NCI-H748 treated with DMSO at 0.1 percent for 48 hours (cell line): ENCODE data around the gene FAM53B.
"Not testable (repeated sequence)": the region's sequence is repeated elsewhere in the genome, so short reads cannot be mapped to it uniquely, and the experiment has no call there.

ENCODE experiments used
- DNase-seq: peaks from one replicate; lab custom pipeline; 2025; lab: John Stamatoyannopoulos, UW

The FAM53B gene

DNA sequence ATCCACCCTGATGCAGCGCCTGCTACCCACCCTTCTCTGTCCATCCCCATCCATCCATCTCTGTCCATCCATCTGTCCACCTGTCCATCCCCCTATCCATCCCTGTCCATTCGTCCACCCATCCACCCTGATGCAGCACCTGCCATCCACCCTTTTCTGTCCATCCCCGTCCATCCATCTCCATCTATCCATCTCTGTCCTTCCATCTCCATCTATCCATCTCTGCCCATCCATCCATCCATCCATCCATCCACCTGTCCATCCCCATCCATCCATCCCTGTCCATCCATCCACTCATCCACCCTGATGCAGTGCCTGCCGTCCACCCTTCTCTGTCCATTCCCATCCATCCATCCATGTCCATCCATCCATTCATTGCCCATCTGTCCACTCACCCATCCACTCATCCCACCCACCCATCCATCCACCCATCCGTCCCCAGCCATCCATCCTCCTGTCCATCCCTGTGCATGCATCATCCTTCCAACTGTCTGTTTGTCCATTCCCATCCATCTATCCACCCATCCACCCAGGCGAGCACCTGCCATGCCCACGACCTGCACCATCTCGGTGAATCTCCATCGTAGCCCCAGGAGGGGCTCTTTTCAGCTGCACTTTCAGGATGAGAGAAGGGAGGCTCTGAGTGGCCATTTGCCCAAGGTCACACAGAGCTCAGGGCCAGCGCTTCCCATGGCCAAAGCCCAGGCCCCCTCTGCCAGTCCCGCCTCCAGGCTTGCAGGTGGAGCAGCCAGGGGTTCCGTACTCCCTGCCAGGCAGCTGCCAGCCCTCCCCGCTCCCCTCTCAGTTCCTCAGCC is 145.2 kb downstream of the FAM53B start:
- DNase-seq = no peak

DNA sequence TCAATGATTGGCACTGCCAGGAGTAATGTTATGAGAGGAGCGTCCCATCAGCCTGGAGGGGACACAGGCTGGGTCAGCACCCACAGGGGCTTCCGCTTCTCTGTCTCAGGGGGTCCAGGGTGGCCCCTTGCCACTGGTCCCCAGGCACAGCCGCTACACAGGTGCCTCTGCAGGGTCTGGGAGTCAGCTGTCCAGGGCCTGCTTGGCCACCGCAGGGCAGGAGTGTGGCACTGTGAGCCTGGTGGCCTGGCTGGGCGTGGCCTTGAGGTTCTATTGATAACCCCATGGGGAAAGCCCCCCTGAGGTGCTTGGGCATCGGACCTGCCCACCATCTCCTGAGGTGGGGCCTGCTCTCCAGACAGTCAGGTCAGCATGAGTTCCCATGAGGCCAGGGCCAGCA is 146.0 kb downstream of the FAM53B start:
- no peak for DNase-seq

DNA sequence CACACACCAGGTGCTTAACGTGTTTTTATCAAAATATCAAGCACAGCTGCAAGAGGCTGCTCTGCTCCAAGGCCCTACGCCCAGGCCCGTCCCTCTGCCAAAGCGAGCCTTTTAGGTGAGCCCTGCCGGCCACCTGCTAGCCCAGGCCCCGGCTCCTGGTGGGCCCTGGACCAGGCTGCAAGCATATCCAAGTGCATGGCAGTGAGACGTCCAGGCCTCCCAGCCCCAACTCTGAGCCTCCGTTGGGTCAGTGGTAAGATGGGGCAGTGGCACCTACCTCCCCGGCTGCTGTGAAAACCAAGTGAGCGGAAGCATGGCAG is 146.4 kb downstream of the FAM53B start:
- DNase-seq = no peak

DNA sequence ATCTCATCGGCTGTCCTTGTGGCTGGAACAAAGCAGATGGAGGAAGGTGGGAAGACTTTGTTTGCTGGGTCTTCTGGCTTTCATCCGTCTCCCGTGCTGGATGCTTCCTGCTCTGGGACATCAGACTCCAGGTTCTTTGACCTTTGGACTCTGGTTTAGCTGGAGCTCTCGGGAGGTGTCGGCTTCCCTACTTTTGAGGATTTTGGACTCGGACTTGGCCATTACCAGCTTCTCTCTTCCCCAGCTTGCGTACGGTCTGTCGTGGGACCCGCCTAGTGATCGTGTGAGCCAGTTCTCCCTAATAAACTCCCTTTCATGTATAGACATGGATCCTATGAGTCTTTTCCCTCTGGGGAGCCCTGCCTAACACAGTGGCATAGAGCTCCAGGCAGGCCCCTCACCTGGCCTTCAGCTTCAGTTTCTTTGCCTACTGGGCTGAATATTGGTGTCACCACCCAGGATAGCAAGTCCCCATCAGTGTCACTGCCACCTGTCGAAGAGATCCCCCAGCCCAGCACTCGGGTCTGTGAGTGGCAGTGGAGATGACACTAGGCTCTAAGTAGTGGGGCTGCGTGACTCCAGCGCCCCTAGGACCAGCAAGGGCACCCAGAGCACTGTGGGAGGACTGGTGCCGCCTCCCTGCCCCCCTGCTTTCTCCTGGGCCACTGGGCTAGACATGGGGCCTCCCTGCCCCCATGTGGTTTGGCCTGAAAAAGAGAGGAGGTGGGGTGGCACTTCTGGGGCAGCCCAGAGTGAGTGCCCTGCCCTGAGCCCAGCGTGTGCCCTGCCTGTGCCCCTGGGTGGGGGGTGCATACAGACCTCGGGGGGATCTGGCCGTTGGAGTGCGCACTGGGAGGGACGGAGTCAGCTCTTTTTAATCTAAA is 147.0 kb downstream of the FAM53B start:
- no peak for DNase-seq

DNA sequence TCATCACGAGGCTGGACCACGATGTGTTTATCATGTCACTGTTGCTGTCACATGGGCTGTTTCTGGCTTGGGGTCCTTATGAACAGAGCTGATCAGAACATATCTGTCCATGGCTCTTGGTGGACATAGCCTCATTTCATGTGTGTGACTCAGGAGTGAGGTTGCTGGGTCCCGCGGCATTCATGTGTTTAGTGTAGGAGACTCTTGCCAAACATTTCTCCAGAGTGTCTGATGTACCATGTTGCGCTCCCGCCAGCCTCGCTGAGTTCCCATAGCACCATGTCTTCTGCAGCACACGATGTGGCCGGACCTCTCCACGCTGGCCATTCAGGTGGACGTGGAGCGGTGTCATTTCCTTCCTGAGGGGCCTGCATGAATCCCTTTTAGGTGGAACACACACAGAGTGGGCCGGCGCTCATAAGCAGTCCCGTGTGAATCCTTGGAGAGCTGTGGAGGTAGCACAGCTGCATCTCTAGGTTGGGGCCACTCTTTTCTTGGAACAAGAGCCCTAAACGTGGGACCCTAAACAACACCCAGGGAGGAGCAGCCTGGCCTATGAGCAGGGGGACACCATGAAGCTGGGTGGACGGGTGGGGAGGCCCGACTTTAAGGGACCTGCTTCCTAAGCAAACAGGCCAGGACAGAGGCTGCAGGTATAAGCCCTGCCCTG is 147.9 kb downstream of the FAM53B start:
- DNase-seq = no peak

DNA sequence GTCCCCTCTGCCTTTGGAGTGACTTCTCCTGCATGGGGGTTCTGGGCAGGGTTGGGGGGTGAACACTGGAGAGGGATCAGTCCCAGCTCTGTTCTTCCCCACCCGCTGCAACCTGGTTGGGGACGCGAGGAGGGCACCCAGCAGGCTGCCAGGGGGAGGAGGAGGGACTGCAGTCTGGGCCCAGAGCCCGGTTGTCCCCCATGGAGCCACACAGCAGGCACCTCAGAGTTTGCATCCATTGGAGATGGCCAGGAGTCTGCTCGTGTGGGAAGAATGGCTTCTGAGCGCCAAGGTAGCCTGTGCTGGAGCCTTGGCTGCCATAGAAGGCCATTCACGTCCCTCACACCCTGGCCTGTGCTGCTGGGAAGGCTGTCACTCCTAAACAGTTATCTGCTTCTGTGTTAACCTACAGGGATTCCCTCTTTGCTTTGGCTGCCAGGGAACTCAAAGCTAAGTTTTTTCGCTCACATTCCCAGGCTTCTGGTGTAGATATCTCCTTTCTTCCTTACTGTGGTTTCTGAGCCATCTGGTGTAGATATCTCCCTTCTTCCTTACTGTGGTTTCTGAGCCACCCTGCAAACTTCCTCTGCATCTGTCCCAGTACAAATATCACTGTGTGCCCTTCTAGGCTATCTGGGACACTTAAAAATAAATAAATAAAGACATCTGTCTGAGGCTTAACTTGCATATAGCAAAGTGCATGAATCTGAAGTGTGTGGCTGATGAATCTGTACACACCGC is 148.9 kb downstream of the FAM53B start:
- DNase-seq = no peak

DNA sequence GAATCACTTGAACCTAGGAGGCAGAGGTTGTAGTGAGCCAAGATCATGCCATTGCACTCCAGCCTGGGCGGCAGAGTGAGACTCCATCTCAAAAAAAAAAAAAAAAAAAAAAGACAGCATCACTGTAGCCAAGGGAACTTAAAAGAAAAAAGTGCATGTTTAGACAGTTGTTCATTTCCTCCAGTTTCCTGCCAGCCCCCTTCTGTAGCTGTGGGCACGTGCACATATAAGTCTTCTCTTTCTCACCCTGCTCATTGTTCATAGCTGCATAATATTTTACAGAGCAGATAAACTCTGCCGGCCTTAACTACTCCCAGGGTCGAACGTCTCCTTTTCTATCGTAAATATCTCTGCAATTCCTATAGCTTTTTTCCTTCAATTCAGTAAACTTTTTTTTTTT is 149.9 kb downstream of the FAM53B start:
- no peak for DNase-seq

DNA sequence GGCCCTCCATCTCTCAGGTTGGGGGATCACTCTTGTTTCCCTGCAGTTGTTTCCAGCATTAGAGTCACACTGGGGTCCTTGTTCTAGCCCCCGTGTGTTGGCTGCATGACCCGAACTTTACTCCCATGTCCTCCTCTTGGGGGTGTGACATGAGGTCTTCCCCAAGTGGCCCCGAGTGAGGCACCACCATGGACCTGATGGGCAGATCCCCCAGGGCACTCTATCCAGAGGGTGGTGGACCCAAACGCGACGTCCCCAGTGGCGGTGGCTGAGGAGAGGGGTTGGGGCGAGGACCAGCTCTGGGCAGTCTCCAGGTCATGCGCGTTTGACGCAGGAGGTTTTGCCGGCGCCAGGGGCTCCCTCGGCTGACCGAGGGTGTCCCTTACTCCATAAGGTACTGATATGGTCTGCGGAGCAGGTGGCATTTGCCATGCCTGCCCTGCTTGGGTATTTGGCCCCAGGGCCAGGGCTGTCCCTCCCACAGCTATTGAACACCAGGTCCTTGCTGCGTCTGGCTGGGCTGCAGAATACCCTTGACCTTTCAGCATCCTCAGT is 150.7 kb downstream of the FAM53B start:
- no peak for DNase-seq

DNA sequence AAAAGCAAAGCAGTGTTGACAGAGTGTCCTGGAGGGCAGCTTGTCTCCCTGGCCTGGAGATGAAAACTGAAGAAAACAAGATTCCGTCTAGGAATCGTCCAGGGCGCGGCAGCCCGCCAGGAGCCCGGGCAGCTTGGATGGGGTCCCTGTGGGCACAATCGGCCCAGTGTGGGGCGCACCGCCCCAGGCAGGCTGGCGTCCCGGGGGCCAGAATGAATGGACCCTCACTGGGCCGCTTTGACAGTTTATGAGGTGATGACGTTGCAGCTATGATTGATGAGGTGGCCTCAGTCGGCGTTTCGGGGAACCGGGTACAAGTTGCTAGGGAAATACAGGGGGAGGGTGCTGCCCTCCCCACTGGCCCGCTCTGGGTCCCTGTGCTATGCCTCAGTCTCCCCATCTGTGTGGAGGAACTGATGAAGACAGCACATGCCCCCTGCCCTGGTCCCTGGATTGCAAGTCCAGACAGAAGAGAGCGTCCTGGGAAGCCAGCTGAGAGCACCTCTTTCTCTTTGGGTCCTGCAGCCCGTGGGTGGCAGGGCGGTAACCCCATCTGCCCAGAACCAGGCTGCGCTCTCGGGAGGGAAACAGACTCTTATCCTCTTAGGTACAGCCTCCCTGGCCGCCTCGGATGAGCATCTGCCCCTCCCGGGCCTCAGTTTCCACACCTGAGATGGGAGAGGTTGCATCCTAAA is 151.3 kb downstream of the FAM53B start:
- no peak for DNase-seq

DNA sequence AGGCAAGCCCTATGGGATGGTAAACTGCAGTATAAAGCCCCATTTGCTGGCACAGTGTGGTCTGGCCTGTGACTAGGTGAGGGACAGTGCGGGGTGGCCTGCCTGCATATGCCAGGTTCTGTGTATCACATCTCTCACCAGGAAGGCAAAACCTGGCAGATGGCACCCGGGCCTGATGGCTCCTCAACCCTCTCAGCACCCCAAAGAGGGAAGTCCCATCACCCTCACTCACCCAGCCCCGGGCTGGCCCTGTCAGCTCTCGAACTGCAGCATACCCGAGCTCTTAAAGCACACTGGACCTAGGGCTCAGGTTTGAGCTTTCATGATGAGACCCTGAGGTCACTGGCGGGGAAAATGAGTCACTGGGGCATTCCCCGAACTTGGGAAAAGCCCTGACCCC is 152.1 kb downstream of the FAM53B start:
- no peak for DNase-seq

DNA sequence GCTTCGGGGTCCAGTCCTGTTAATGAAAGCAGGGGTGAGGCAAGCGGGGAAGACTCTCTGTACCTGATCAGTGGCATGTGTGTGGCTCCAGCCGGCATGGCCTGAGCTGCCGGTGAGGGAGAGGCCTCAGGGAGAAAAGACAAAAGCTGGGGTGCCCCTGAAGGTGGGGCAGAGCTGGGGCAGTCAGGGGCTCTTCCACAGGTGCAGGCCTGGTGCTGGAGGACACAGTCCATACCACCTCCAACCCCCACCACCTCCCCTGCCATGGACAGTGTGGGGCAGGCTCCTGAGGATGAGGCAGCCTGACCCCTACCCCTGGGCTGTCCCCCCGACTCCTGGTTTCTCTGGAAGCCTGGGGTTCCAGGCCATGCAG is 153.1 kb downstream of the FAM53B start:
- no peak for DNase-seq

DNA sequence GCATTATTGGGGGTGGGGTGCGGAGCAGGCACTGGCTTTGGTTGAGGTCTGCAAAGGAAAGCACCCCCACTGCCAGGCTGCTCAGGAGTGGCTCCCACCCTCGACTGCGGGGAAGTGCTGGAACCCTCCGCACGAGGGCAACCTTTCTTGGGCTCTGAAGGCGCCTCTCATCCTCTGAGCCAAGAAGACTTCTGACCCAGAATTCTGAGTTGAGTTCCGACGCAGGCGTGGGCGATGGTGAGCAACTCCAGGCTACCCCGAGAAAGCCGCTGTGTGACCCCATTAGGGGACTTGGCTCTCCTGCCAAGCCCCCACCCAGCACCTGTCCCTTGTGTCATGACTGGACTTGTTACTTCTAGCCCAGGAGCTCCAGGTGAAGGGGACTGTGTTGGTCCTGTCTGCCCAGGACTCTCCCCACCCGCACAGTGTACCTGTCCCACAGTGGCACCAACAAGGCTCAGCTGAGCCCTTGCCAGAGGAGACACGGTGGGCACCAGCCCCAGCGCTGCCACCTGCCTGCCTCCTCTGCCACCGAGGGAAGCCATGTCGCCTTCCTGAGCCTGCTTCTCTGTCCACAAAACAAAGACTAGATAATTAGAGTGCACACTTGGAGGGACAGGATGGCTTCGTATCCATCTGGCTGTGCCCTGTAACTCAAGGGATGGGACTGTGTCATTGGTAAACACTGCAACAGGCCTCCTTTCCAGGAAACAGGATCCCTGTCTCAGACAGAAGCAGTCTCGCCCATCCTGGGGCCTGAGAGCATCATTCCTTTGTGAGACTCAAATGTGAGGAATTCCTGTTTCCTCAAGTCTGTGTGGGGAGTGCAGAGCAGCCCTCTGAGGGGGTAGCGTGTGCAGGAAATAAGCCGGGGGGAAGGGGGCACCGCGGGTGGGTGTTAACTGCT is 153.7 kb downstream of the FAM53B start:
- DNase-seq = no peak

DNA sequence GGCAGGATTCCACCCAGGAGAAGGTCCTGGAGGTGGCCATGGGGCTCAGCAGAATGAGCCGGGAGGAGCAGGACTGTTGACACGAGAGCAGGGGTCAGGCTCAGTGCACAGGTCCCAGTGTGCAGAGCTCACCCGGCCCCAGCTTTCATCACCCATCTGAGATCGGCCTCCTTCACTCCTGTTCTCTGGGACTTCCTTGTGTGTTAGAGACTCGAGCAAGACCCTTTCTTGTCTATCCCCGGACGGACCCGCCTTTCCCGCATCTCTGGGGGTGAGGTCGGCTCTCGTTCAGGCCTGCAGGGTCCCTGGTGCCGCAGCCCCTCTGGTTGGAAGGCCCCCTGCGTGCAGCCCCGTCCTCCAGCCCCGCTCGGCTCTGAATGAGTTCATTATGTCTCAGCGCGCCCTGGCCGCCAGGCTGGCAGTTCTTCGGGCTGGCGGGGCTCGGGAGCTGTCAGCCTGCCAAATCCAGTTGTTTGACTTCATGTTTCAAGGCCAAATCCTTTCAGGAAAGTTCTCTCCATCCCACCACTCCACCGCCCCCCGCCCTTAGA is 154.6 kb downstream of the FAM53B start:
- no peak for DNase-seq

DNA sequence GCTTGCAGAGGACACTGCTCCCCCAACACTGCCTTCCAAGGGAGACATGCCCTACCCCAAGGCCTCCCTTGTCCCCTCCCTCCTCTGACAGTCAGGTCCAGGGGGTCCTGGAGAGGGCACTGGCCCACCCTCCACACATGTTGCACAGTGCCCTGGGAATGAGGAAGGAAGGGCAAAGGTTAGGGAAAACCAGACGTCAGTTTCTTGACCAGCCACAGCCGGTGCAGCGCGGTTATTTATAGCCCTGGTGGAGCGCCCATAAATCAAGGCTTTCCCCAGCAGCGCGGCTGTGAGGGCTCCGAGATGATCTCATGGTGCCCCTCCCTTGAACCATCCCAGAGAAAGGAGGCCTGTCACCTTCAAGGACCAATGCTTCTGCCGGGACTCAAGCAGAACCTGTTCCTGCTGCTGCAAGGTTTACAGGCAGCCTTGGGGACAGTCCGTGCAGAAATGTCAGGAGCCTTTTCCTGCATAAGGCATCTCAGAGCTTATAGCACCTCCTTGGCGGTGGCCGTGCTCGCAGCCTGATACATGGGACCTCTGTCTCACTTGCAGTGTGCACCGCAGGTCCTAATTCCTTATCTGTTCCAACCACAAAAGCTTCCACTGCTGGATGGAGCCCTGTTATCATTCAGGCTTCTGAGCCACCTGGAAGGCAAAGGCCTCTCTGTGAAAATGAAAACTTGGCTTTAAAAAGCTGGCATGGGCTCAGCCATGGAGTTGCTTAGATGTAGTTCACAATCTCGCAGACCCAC is 155.3 kb downstream of the FAM53B start:
- no peak for DNase-seq

DNA sequence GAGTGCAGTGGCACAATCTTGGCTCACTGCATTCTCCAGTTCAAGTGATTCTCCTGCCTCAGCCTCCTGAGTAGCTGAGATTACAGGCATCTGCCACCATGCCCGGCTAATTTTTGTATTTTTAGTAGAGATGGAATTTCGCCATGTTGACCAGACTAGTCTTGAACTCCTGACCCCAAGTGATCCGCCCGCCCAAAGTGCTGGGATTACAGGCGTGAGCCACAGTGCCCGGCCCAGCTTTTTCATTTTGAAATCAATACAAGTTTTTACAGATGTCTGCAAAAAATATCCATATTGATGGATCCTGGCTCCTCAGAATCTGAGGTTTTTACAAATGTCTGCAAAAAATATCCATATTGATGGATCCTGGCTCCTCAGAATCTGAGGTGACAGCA is 155.8 kb downstream of the FAM53B start:
- not testable (repeated sequence) for DNase-seq

DNA sequence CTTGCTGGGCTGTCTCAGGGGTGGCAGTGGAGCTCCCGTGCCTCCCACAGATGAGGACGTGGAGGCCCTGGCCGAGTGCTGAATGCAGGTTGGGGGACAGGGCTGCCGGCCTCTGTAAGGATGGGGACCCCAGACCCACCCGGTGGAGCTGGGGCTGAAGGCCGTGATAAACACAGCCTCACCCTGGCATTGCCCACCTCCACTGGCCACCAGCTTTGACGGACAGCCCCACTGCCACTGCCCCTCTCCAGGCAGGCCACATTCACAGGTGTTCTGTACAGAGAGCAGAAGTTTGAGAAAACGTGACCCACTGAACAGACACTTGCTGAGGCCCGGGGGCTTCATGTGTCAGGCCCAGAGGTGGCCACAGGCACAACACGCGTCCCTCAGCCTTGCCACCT is 156.4 kb downstream of the FAM53B start:
- DNase-seq = no peak

DNA sequence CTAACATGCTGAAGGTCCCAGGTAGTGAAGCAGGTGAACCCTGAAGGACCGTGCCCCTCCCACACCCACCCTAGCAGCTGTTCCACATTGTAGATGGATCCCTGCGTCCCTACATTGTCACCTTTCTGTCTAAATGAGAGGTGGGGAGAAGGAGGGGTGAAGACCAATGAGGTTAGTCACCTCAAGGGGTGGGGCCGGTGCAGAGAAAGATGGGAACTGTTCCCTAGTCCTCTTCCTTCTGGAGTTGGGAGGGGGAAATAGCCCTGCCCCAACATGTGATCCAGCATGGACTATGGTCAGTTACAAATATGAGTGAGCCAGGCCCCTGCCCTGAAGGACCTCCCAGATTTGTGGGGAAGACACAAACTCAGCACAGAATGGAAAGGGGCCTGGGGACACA is 158.0 kb downstream of the FAM53B start:
- no peak for DNase-seq

DNA sequence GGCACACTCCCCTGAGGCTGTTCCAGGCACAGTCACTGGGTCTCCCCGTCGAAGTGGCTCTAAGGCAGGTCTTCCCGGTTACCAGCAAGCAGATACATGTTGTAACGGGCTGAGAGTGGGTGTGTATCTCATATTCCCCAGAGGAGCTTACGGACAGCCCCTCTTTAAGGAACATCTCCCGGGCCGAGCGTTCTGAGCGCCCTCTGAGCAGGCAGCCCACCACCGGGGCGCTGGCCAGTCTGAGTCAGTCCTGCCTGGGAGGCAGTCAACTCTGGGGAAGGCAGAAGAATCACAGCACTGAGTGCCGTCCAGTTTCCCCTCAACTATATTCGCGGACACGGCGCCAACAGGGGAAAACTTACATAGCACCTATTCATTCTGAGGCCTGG is 165.2 kb downstream of the FAM53B start:
- DNase-seq = no peak
